HEK293 (cell line): Measurements from ENCODE around the gene POLA2.

ENCODE experiments used
- BCL11A ChIP-seq: fragments of 450-650 bp; formaldehyde crosslinking; IDR thresholded peaks from 2 replicates; pipeline ENCODE4 v1.5.1; 2016; ENCODE audit warnings: low read depth, missing biosample characterization, missing genetic modification characterization
- EGR2 ChIP-seq: fragments of 450-650 bp; formaldehyde crosslinking; IDR thresholded peaks from 2 replicates; pipeline ENCODE4 v1.5.1; 2016; ENCODE audit warnings: low read depth, missing biosample characterization, missing genetic modification characterization
- GLI2 ChIP-seq: fragments of 450-650 bp; formaldehyde crosslinking; IDR thresholded peaks from 2 replicates; pipeline ENCODE4; 2017; ENCODE audit warnings: missing biosample characterization, missing genetic modification characterization, low read depth, borderline replicate concordance
- KLF10 ChIP-seq: fragments of 450-650 bp; IDR thresholded peaks from 2 replicates; pipeline ENCODE4 v1.5.1; 2018; ENCODE audit warnings: missing biosample characterization, mild to moderate bottlenecking, missing genetic modification characterization
- KLF7 ChIP-seq: fragments of 450-650 bp; formaldehyde crosslinking; IDR thresholded peaks from 2 replicates; pipeline ENCODE4 v1.5.1; 2016; ENCODE audit warnings: missing biosample characterization, missing genetic modification characterization, borderline replicate concordance
- MYNN ChIP-seq: fragments of 450-650 bp; formaldehyde crosslinking; IDR thresholded peaks from 2 replicates; pipeline ENCODE4 v1.5.1; 2016; ENCODE audit warnings: missing biosample characterization, missing genetic modification characterization, borderline replicate concordance
- OVOL3 ChIP-seq: fragments of 450-650 bp; formaldehyde crosslinking; IDR thresholded peaks from 2 replicates; pipeline ENCODE4 v1.5.1; 2016; ENCODE audit warnings: missing biosample characterization, missing genetic modification characterization
- SP7 ChIP-seq: fragments of 450-650 bp; formaldehyde crosslinking; IDR thresholded peaks from 2 replicates; pipeline ENCODE4 v1.5.1; 2016; ENCODE audit warnings: missing biosample characterization, missing genetic modification characterization
- ZBTB8A ChIP-seq: fragments of 450-650 bp; formaldehyde crosslinking; IDR thresholded peaks from 2 replicates; pipeline ENCODE4 v1.5.1; 2016; ENCODE audit warnings: missing biosample characterization, missing genetic modification characterization
- ZNF10 ChIP-seq: fragments of 450-650 bp; formaldehyde crosslinking; IDR thresholded peaks from 2 replicates; pipeline ENCODE4 v1.5.1; 2017; ENCODE audit warnings: missing biosample characterization, missing genetic modification characterization
- ZNF140 ChIP-seq: fragments of 450-650 bp; formaldehyde crosslinking; IDR thresholded peaks from 2 replicates; pipeline ENCODE4 v1.5.1; 2016; ENCODE audit warnings: missing biosample characterization, missing genetic modification characterization
- ZNF174 ChIP-seq: fragments of 450-650 bp; formaldehyde crosslinking; IDR thresholded peaks from 2 replicates; pipeline ENCODE4 v1.5.0; 2017; ENCODE audit warnings: missing biosample characterization, mild to moderate bottlenecking, missing genetic modification characterization
- ZNF184 ChIP-seq: fragments of 450-650 bp; IDR thresholded peaks from 2 replicates; pipeline ENCODE4 v1.5.1; 2018; ENCODE audit warnings: missing biosample characterization, mild to moderate bottlenecking, missing genetic modification characterization
- ZNF292 ChIP-seq: fragments of 450-650 bp; formaldehyde crosslinking; IDR thresholded peaks from 2 replicates; pipeline ENCODE4 v1.5.1; 2016; ENCODE audit warnings: low read depth, missing biosample characterization, missing genetic modification characterization, borderline replicate concordance
- ZNF341 ChIP-seq: fragments of 450-650 bp; formaldehyde crosslinking; IDR thresholded peaks from 2 replicates; pipeline ENCODE4; 2016; ENCODE audit warnings: low read depth, missing biosample characterization, missing genetic modification characterization
- ZNF600 ChIP-seq: fragments of 450-650 bp; formaldehyde crosslinking; IDR thresholded peaks from 2 replicates; pipeline ENCODE4 v1.5.1; 2016; ENCODE audit warnings: missing biosample characterization, missing genetic modification characterization
- ZNF664 ChIP-seq: fragments of 450-650 bp; formaldehyde crosslinking; IDR thresholded peaks from 2 replicates; pipeline ENCODE4 v1.5.1; 2016; ENCODE audit warnings: missing biosample characterization, missing genetic modification characterization
- ZNF670 ChIP-seq: fragments of 450-650 bp; formaldehyde crosslinking; IDR thresholded peaks from 2 replicates; pipeline ENCODE4 v1.5.1; 2016; ENCODE audit warnings: missing biosample characterization, missing genetic modification characterization, low read depth
- ZNF707 ChIP-seq: fragments of 450-650 bp; formaldehyde crosslinking; IDR thresholded peaks from 2 replicates; pipeline ENCODE4 v1.5.1; 2016; ENCODE audit warnings: missing biosample characterization, missing genetic modification characterization
- TF ChIP-seq, protein P1 (sequence below): fragments of 450-650 bp; formaldehyde crosslinking; IDR thresholded peaks from 2 replicates; pipeline ENCODE4 v1.5.0; 2017; ENCODE audit warnings: missing biosample characterization, missing genetic modification characterization, borderline replicate concordance
- TF ChIP-seq, protein P2 (sequence below): fragments of 450-650 bp; formaldehyde crosslinking; IDR thresholded peaks from 2 replicates; pipeline ENCODE4 v1.5.1; 2016; ENCODE audit warnings: missing biosample characterization, missing genetic modification characterization
- TF ChIP-seq, protein P3 (sequence below): fragments of 450-650 bp; formaldehyde crosslinking; IDR thresholded peaks from 2 replicates; pipeline ENCODE4 v1.5.1; 2017; ENCODE audit warnings: missing biosample characterization, missing genetic modification characterization
- TF ChIP-seq, protein P4 (sequence below): fragments of 450-650 bp; formaldehyde crosslinking; IDR thresholded peaks from 2 replicates; pipeline ENCODE4 v1.5.1; 2016; ENCODE audit warnings: missing biosample characterization, missing genetic modification characterization
- TF ChIP-seq, protein P5 (sequence below): fragments of 450-650 bp; formaldehyde crosslinking; IDR thresholded peaks from 2 replicates; pipeline ENCODE4 v1.5.1; 2016; ENCODE audit warnings: missing biosample characterization, missing genetic modification characterization
- TF ChIP-seq, protein P6 (sequence below): fragments of 450-650 bp; formaldehyde crosslinking; IDR thresholded peaks from 2 replicates; pipeline ENCODE4 v1.5.1; 2016; ENCODE audit warnings: missing biosample characterization, missing genetic modification characterization

POLA2 gene

DNA sequence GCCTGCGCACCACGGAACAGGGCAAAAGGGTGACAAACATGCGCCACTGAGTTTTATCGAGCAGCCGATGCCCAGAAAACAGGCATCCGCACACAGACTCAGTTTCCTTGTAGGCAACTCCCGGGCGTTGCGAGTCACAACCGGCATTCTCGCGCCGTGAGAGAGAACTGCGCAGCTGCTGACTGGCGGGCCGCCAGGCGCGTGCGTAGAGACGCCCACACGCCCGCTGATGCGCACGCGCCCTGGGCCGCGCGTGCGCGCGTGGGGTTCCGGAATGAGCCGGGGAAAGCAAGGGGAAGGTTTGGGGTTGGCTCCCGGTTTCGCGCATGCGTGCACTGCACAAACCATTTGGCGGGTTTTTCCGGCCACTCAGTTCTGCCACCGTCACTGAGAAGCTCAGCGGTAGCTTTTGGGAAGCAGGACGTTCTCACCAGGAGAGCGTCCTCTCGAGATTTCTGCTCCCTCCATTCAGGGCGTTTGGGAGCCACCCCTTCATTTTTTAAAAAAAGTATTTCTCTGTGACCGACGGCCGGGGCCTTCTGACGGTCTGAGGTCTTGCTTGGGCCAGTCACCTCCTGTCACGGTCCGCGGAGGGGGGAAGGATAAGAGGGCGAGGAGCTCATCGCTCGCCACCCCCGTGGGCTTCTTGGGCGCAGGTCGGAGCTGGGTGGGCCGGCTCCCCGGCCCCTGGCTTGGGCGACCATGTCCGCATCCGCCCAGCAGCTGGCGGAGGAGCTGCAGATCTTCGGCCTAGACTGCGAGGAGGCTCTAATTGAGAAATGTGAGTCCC, at the start of gene POLA2 (continued):
- TF ChIP-seq, protein P1, sequence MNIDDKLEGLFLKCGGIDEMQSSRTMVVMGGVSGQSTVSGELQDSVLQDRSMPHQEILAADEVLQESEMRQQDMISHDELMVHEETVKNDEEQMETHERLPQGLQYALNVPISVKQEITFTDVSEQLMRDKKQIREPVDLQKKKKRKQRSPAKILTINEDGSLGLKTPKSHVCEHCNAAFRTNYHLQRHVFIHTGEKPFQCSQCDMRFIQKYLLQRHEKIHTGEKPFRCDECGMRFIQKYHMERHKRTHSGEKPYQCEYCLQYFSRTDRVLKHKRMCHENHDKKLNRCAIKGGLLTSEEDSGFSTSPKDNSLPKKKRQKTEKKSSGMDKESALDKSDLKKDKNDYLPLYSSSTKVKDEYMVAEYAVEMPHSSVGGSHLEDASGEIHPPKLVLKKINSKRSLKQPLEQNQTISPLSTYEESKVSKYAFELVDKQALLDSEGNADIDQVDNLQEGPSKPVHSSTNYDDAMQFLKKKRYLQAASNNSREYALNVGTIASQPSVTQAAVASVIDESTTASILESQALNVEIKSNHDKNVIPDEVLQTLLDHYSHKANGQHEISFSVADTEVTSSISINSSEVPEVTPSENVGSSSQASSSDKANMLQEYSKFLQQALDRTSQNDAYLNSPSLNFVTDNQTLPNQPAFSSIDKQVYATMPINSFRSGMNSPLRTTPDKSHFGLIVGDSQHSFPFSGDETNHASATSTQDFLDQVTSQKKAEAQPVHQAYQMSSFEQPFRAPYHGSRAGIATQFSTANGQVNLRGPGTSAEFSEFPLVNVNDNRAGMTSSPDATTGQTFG (tag by site-specific recombination) = no peak
- TF ChIP-seq, protein P2, sequence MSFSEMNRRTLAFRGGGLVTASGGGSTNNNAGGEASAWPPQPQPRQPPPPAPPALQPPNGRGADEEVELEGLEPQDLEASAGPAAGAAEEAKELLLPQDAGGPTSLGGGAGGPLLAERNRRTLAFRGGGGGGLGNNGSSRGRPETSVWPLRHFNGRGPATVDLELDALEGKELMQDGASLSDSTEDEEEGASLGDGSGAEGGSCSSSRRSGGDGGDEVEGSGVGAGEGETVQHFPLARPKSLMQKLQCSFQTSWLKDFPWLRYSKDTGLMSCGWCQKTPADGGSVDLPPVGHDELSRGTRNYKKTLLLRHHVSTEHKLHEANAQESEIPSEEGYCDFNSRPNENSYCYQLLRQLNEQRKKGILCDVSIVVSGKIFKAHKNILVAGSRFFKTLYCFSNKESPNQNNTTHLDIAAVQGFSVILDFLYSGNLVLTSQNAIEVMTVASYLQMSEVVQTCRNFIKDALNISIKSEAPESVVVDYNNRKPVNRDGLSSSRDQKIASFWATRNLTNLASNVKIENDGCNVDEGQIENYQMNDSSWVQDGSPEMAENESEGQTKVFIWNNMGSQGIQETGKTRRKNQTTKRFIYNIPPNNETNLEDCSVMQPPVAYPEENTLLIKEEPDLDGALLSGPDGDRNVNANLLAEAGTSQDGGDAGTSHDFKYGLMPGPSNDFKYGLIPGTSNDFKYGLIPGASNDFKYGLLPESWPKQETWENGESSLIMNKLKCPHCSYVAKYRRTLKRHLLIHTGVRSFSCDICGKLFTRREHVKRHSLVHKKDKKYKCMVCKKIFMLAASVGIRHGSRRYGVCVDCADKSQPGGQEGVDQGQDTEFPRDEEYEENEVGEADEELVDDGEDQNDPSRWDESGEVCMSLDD (tag by site-specific recombination) = no peak
- TF ChIP-seq OVOL3 (tag by site-specific recombination) (0 out of 2 replicates have a peak, but pooled peaks have one; percentile 27), ZNF184 (no peak), SP7 (peak; percentile 36; the same call in 1 of the 2 replicates), ZNF174 (no peak), ZBTB8A (no peak), ZNF600 (tag by site-specific recombination) (peak; percentile 41; the same call in 1 of the 2 replicates), ZNF707 (tag by site-specific recombination) (no peak), MYNN (tag by site-specific recombination) (no peak), ZNF292 (tag by site-specific recombination) (no peak), KLF10 (tag by site-specific recombination) (no peak), ZNF10 (tag by site-specific recombination) (peak; percentile 93), EGR2 (tag by site-specific recombination) (peak; percentile 30; the same call in 1 of the 2 replicates), GLI2 (tag by site-specific recombination) (no peak), ZNF341 (tag by site-specific recombination) (peak; percentile 30; the same call in 1 of the 2 replicates), BCL11A (tag by site-specific recombination) (no peak), ZNF670 (tag by site-specific recombination) (no peak), KLF7 (tag by site-specific recombination) (no peak), ZNF664 (tag by site-specific recombination) (no peak), ZNF140 (no peak)
- TF ChIP-seq, protein P3, sequence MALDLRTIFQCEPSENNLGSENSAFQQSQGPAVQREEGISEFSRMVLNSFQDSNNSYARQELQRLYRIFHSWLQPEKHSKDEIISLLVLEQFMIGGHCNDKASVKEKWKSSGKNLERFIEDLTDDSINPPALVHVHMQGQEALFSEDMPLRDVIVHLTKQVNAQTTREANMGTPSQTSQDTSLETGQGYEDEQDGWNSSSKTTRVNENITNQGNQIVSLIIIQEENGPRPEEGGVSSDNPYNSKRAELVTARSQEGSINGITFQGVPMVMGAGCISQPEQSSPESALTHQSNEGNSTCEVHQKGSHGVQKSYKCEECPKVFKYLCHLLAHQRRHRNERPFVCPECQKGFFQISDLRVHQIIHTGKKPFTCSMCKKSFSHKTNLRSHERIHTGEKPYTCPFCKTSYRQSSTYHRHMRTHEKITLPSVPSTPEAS (tag by site-specific recombination) = no peak
- TF ChIP-seq, protein P4, sequence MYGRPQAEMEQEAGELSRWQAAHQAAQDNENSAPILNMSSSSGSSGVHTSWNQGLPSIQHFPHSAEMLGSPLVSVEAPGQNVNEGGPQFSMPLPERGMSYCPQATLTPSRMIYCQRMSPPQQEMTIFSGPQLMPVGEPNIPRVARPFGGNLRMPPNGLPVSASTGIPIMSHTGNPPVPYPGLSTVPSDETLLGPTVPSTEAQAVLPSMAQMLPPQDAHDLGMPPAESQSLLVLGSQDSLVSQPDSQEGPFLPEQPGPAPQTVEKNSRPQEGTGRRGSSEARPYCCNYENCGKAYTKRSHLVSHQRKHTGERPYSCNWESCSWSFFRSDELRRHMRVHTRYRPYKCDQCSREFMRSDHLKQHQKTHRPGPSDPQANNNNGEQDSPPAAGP = no peak
- TF ChIP-seq, protein P5, sequence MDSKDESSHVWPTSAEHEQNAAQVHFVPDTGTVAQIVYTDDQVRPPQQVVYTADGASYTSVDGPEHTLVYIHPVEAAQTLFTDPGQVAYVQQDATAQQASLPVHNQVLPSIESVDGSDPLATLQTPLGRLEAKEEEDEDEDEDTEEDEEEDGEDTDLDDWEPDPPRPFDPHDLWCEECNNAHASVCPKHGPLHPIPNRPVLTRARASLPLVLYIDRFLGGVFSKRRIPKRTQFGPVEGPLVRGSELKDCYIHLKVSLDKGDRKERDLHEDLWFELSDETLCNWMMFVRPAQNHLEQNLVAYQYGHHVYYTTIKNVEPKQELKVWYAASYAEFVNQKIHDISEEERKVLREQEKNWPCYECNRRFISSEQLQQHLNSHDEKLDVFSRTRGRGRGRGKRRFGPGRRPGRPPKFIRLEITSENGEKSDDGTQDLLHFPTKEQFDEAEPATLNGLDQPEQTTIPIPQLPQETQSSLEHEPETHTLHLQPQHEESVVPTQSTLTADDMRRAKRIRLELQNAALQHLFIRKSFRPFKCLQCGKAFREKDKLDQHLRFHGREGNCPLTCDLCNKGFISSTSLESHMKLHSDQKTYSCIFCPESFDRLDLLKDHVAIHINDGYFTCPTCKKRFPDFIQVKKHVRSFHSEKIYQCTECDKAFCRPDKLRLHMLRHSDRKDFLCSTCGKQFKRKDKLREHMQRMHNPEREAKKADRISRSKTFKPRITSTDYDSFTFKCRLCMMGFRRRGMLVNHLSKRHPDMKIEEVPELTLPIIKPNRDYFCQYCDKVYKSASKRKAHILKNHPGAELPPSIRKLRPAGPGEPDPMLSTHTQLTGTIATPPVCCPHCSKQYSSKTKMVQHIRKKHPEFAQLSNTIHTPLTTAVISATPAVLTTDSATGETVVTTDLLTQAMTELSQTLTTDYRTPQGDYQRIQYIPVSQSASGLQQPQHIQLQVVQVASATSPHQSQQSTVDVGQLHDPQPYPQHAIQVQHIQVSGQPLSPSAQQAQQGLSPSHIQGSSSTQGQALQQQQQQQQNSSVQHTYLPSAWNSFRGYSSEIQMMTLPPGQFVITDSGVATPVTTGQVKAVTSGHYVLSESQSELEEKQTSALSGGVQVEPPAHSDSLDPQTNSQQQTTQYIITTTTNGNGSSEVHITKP (tag by site-specific recombination) = no peak
- TF ChIP-seq, protein P6, sequence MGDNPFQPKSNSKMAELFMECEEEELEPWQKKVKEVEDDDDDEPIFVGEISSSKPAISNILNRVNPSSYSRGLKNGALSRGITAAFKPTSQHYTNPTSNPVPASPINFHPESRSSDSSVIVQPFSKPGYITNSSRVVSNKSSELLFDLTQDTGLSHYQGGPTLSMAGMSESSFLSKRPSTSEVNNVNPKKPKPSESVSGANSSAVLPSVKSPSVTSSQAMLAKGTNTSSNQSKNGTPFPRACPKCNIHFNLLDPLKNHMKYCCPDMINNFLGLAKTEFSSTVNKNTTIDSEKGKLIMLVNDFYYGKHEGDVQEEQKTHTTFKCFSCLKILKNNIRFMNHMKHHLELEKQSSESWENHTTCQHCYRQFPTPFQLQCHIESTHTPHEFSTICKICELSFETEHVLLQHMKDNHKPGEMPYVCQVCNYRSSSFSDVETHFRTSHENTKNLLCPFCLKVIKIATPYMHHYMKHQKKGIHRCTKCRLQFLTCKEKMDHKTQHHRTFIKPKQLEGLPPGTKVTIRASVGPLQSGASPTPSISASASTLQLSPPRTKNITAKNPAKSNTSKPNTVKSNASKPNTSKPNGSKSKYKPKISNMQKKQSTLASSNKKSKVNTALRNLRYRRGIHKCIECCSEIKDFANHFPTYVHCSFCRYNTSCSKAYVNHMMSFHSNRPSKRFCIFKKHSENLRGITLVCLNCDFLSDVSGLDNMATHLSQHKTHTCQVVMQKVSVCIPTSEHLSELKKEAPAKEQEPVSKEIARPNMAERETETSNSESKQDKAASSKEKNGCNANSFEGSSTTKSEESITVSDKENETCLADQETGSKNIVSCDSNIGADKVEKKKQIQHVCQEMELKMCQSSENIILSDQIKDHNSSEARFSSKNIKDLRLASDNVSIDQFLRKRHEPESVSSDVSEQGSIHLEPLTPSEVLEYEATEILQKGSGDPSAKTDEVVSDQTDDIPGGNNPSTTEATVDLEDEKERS (tag by site-specific recombination) = no peak
